NT2/D1 (cell line): ENCODE measurements around the gene LRIG3.

Experiments
- SUZ12 ChIP-seq: IDR thresholded peaks from 2 replicates; pipeline ENCODE4 v1.6.1; 2011; ENCODE audit not compliant: insufficient read length, insufficient read depth; ENCODE audit errors: extremely low read depth
- YY1 ChIP-seq: IDR thresholded peaks from 2 replicates; pipeline ENCODE4 v1.6.1; 2011; ENCODE audit not compliant: insufficient read length, insufficient read depth
- ZNF274 ChIP-seq: IDR thresholded peaks from 2 replicates; pipeline ENCODE4 v1.6.1; 2011; ENCODE audit warnings: mild to moderate bottlenecking, low read depth, low read length

GRCh38 chr12:58833853-58834252 lies 86.5 kb downstream of the LRIG3 start:
- TF ChIP-seq YY1 (no peak), SUZ12 (no peak), ZNF274 (no peak)
